GM12878 (cell line): Measurements from ENCODE around the gene BRD2. TPM values are rescaled to one million over a fixed set of nuclear protein-coding genes. Genes with fewer than 3 reads are reported as not detected.
A peak's percentile ranks its signal among the peaks of the same experiment; 100 is the strongest.

Experiments used
- ATAC-seq: fragments of 200-7000 bp; cut with Tn5 transposase; 3 replicates; pipeline ENCODE4 v1.9.1; 2020; ENCODE audit warnings: mild to moderate bottlenecking, moderate library complexity
- BruUV-seq: library from RNA; stranded (reverse); fragments of 400-500 nt; replicated peaks from 2 replicates; lab custom pipeline; 2021; lab: Mats Ljungman, UMichigan
- CTCF ChIA-PET: fragments of 300-600 bp; sonication (Branson Sonifier 250); formaldehyde crosslinking; extraction: SDS; loops from one replicate; lab custom pipeline; 2021; ENCODE audit warnings: inconsistent platforms; lab: Yijun Ruan, JAX
- POLR2A ChIA-PET: fragments of 350-600 bp; formaldehyde crosslinking; extraction: SDS; loops from one replicate; lab custom pipeline; 2021; ENCODE audit warnings: inconsistent platforms; lab: Charles Lee
- RAD21 ChIA-PET: fragments of 300-600 bp; sonication (Branson Sonifier 250); formaldehyde crosslinking; loops from one replicate; lab custom pipeline; 2023; ENCODE audit warnings: antibody characterized with exemption; ENCODE audit not compliant: unreplicated experiment; lab: Charles Lee
- SMC1A ChIA-PET: fragments of 300-600 bp; sonication (Branson Sonifier 250); formaldehyde crosslinking; loops from one replicate; lab custom pipeline; 2023; ENCODE audit not compliant: unreplicated experiment, uncharacterized antibody; lab: Charles Lee
- DNase-seq: peaks from one replicate; pipeline ENCODE4 v3.0.0-alpha.2; 2011; ENCODE audit warnings: low read depth, low spot score
- FAIRE-seq: peaks from 3 replicates; lab custom pipeline; 2011; peaks lifted over from hg19 to GRCh38; lab: Jason Lieb, UNC
- H2AFZ ChIP-seq: 2 replicates; pipeline ENCODE4 v1.6.0; 2011; ENCODE audit warnings: low read depth, low read length, control low read depth; ENCODE audit not compliant: control insufficient read depth
- H3K27ac ChIP-seq: 2 replicates; pipeline ENCODE4 v1.5.1; 2011; ENCODE audit warnings: control low read depth; ENCODE audit not compliant: control insufficient read depth, insufficient read depth
- H3K27me3 ChIP-seq, 2 experiments: replicated peaks in 1 of 2; 2 replicates each; pipeline versions ENCODE4 v1.6.0 to v1.6.1; 2011; ENCODE audit warnings: low read length in 1 of 2; ENCODE audit not compliant: control insufficient read depth in 2 of 2, insufficient read depth in 2 of 2
- H3K36me3 ChIP-seq, 2 experiments: 2 replicates each; pipeline ENCODE4 v1.5.1; 2011; ENCODE audit warnings: low read length in 1 of 2; ENCODE audit not compliant: control insufficient read depth in 2 of 2, insufficient read depth in 2 of 2
- H3K4me1 ChIP-seq: 2 replicates; pipeline ENCODE4 v1.6.1; 2011; ENCODE audit warnings: mild to moderate bottlenecking, low read length, moderate library complexity, mixed read lengths; ENCODE audit not compliant: control insufficient read depth, insufficient read depth
- H3K4me2 ChIP-seq: 2 replicates; pipeline ENCODE4 v1.6.0; 2011; ENCODE audit warnings: control low read depth; ENCODE audit not compliant: control insufficient read depth, insufficient read depth
- H3K4me3 ChIP-seq: fragments of 200-600 bp; sonication (generic); 2 replicates; pipeline ENCODE4 v1.5.1; 2016
- H3K79me2 ChIP-seq: 2 replicates; pipeline ENCODE4 v1.6.0; 2011; ENCODE audit warnings: low read length; ENCODE audit not compliant: control insufficient read depth, insufficient read depth
- H3K9ac ChIP-seq: 2 replicates; pipeline ENCODE4 v1.8.0; 2011; ENCODE audit warnings: low read length, control low read depth, mixed read lengths; ENCODE audit not compliant: control insufficient read depth, insufficient read depth
- H3K9me3 ChIP-seq: replicated peaks from 3 replicates; pipeline ENCODE4 v1.5.1; 2011; ENCODE audit warnings: mild to moderate bottlenecking, low read length; ENCODE audit not compliant: control insufficient read depth, insufficient read depth
- H4K20me1 ChIP-seq: 2 replicates; pipeline ENCODE4 v1.6.0; 2011; ENCODE audit not compliant: control insufficient read depth, insufficient read depth
- BCL3 ChIP-seq: IDR thresholded peaks from 2 replicates; pipeline ENCODE4 v1.6.1; 2011; ENCODE audit warnings: borderline replicate concordance, low read depth, mild to moderate bottlenecking, moderate library complexity, low read length; ENCODE audit not compliant: insufficient read depth, poor library complexity, severe bottlenecking
- CHD4 ChIP-seq: fragments of 200-600 bp; sonication (generic); IDR thresholded peaks from 2 replicates; pipeline ENCODE4 v1.6.1; 2016; ENCODE audit warnings: mild to moderate bottlenecking
- CREM ChIP-seq: IDR thresholded peaks from 2 replicates; pipeline ENCODE4 v1.6.1; 2014; ENCODE audit warnings: antibody characterized with exemption, low read depth
- HDGF ChIP-seq: fragments of 450-650 bp; IDR thresholded peaks from 2 replicates; pipeline ENCODE4 v1.6.1; 2016; ENCODE audit warnings: antibody characterized with exemption
- IKZF1 ChIP-seq: fragments of 450-650 bp; conservative IDR thresholded peaks from 2 replicates; pipeline ENCODE4 v1.6.1; 2017; ENCODE audit warnings: antibody characterized with exemption, mild to moderate bottlenecking
- LARP7 ChIP-seq: fragments of 450-650 bp; IDR thresholded peaks from 2 replicates; pipeline ENCODE4 v1.6.1; 2017; ENCODE audit warnings: mild to moderate bottlenecking
- MLLT1 ChIP-seq: fragments of 450-650 bp; IDR thresholded peaks from 2 replicates; pipeline ENCODE4 v1.6.1; 2016; ENCODE audit warnings: mild to moderate bottlenecking
- MTA3 ChIP-seq: IDR thresholded peaks from 2 replicates; pipeline ENCODE4 v1.6.1; 2012; ENCODE audit warnings: low read length, inconsistent platforms, borderline replicate concordance
- MXI1 ChIP-seq: fragments of 150-350 bp; IDR thresholded peaks from 2 replicates; pipeline ENCODE4 v1.6.1; 2011; ENCODE audit warnings: low read depth, mild to moderate bottlenecking, inconsistent platforms, low read length, improper control_type of control experiment
- NKRF ChIP-seq: fragments of 450-650 bp; conservative IDR thresholded peaks from 2 replicates; pipeline ENCODE4 v1.6.1; 2017; ENCODE audit warnings: mild to moderate bottlenecking, moderate library complexity
- RELB ChIP-seq: fragments of 450-650 bp; IDR thresholded peaks from 2 replicates; pipeline ENCODE4 v1.6.1; 2017; ENCODE audit warnings: low read depth, mild to moderate bottlenecking, moderate library complexity
- TAF1 ChIP-seq: IDR thresholded peaks from 2 replicates; pipeline ENCODE4 v1.6.1; 2011; ENCODE audit warnings: mild to moderate bottlenecking, low read depth, low read length, borderline replicate concordance
- ZBED1 ChIP-seq: IDR thresholded peaks from 2 replicates; pipeline ENCODE4 v1.6.1; 2016; ENCODE audit warnings: borderline replicate concordance
- WGBS: methylation state at CpG from one replicate; pipeline ENCODE4 v1.1.6; 2016; ENCODE audit warnings: low lambda C conversion rate; ENCODE audit not compliant: insufficient replicate concordance, insufficient coverage; ENCODE audit errors: missing lambda C conversion rate; 5-methylcytosine and 5-hydroxymethylcytosine counted together
- in situ Hi-C: fragments of 300-500 bp; cut with MboI; formaldehyde crosslinking; loops from 9 replicates; pipeline ENCODE4 v1.14.3; 2018; ENCODE audit warnings: mixed read lengths
- intact Hi-C: fragments of 100-400 bp; cut with micrococcal nuclease; formaldehyde crosslinking; loops from one replicate; pipeline ENCODE4 v1.14.2; 2022; ENCODE audit not compliant: unreplicated experiment
- polyA plus RNA-seq, 11 experiments: library from polyadenylated mRNA; depleted of rRNA in 4 of 11; unstranded in 6 of 11; stranded (reverse) in 5 of 11; fragments of >200 nt; fragmentation: Nextera tagmentation in 4 of 11; fragmentation: Illumina TruSeq in 1 of 11; extraction: Ambion mirVana in 4 of 11; extraction: Trizol in 1 of 11; gene quantifications; 1 replicate in 1 of 11; 2 replicates in 10 of 11; pipeline versions ENCODE4 v1.2.1 to v1.2.3, GENCODE V29; 2011 to 2016; ENCODE audit warnings: inconsistent platforms in 2 of 11, missing spikeins in 2 of 11, low read depth in 1 of 11
- total RNA-seq, 4 experiments: library from RNA; depleted of rRNA in 3 of 4; stranded (reverse); fragments of >200 nt in 3 of 4; fragmentation: Illumina TruSeq in 1 of 4; extraction: Trizol in 1 of 4; gene quantifications; 2 replicates each; pipeline versions ENCODE4 v1.2.1 to v1.2.3, GENCODE V29; 2013 to 2021

The BRD2 gene
- total and polyA plus RNA-seq, 10 of the 15 experiments (the other 5 are each of a cell fraction or from before 2014, with no cell fraction given) = 32.2 to 239 (median 139) TPM

- TF ChIP-seq BCL3 = no peak
- TF ChIP-seq HDGF = 0 out of 2 replicates have a peak, but pooled peaks have one; percentile 71
- TF ChIP-seq MLLT1 = 0 out of 2 replicates have a peak, but pooled peaks have one; percentile 2
Measured at GRCh38 chr6:32938494-32938893, 29.9 kb upstream of the BRD2 start (continued).

- H3K27me3 ChIP-seq = no peaks in the 10 kb centered on the region
- CTCF ChIA-PET = interaction anchor here (0.7 to 15.9 kb wide), 15 partner anchors 8 to 120 kb away, joined by 3 to 532 read pairs (median 4); partner anchors contain the start of genes BRD2, HLA-DMA and TAP2
- H3K9me3 ChIP-seq = no peaks in the 10 kb centered on the region
- peaks cover 15 to 22% of the 10 kb centered on the region in 2 experiments; a peak in 3 of 4 replicates for H3K36me3 ChIP-seq
- peak within 1 kb of the TSS; percentile 79 for H3K4me3 ChIP-seq
- H3K27ac ChIP-seq = peak within 1 kb of the TSS; percentile 96
- intact Hi-C loops (loop anchor here (10.0 kb wide), 1 partner anchor 506 kb away; the partner anchor contains the start of gene HLA-DRA), in situ Hi-C loops (loop anchor here (10.0 kb wide), 1 partner anchor 326 kb away; no protein-coding TSS in a partner anchor)
- peak within 1 kb of the TSS; percentile 81 for H3K4me2 ChIP-seq
- peak within 1 kb of the TSS; percentile 96 for H3K9ac ChIP-seq
- peak within 1 kb of the TSS; percentile 67 for H2AFZ ChIP-seq
- H3K79me2 ChIP-seq = peaks cover 48% of the 10 kb centered on the region
- RAD21 ChIA-PET = interaction anchor here (0.6 to 8.6 kb wide), 15 partner anchors 8 to 135 kb away, joined by 3 to 130 read pairs (median 17); partner anchors contain the start of genes BRD2, HLA-DMA, HLA-DPB1 and TAP2
- DNase-seq (peak; percentile 97), FAIRE-seq (peak; percentile 57), ATAC-seq (peak; percentile 74)
- POLR2A ChIA-PET = interaction anchor here (0.5 to 10.8 kb wide), 14 partner anchors 10 to 132 kb away, joined by 3 to 270 read pairs (median 6); partner anchors contain the start of genes BRD2, HLA-DMA, HLA-DPA1 and PSMB9
- BruUV-seq = no TSS peak
- WGBS = 1% methylated on average over 9 of the region's 9 CpGs
- H3K4me1 ChIP-seq = peaks cover 41% of the 10 kb centered on the region
- SMC1A ChIA-PET = interaction anchor here (0.9 to 15.9 kb wide), 8 partner anchors 7 to 46 kb away, joined by 3 to 354 read pairs (median 11); partner anchors contain the start of genes BRD2 and HLA-DMA
- no peaks in the 10 kb centered on the region for H4K20me1 ChIP-seq
- TF ChIP-seq RELB = no peak
- TF ChIP-seq MTA3 = peak; percentile 58; the same call in 1 of the 2 replicates
- TF ChIP-seq CREM = peak; percentile 98
- TF ChIP-seq NKRF = peak; percentile 55
- TF ChIP-seq ZBED1 = peak; percentile 63; the same call in 1 of the 2 replicates
- peak; percentile 38; the same call in 1 of the 2 replicates for TF ChIP-seq MXI1
- TF ChIP-seq LARP7 = 0 out of 2 replicates have a peak, but pooled peaks have one; percentile 54
- TF ChIP-seq IKZF1 = no peak
- no peak for TF ChIP-seq CHD4
- TF ChIP-seq TAF1 = peak; percentile 75; the same call in 1 of the 2 replicates
Measured at GRCh38 chr6:32940656-32941213, 27.7 kb upstream of the BRD2 start, which contains the start of gene HLA-DMB. TSS of gene HLA-DMB (minus strand) at chr6:32941028. CDS start at chr6:32940807, 221 bp downstream.
